ENCODE results near the gene PPA1.

DNA sequence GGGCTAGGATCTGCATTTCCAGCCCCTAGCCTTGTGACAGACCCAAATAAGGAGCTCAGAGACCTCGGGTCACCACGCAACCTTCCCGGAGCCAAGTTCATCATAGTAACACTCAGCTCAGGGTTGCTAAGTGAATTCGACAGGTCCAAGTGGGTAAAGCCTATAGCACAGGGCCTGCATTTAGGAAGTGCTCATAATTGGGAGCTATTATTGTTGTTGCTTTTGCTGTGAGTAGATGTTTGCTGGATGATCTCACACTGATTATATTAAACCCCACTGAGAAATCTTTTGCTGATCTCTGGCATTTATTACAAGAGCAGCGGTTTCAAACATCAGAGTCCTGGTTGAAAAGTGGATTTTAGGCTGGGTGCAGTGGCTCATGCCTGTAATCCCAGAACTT, 42.6 kb downstream of the PPA1 start:
- TF ChIP-seq EZH2 (IDR thresholded peaks at IDR 0.05; ENCODE audit: borderline replicate concordance, insufficient read depth, low read length, poor library complexity, severe bottlenecking) (no peak), MXI1 (conservative IDR thresholded peaks at IDR 0.05; ENCODE audit: poor library complexity, severe bottlenecking) (no peak), POLR2AphosphoS5 (IDR thresholded peaks at IDR 0.05) (no peak), SMC3 (conservative IDR thresholded peaks at IDR 0.05; ENCODE audit: poor library complexity) (no peak), EP300 (conservative IDR thresholded peaks at IDR 0.05; ENCODE audit: poor library complexity, severe bottlenecking) (no peak), TAF1 (IDR thresholded peaks at IDR 0.05; ENCODE audit: low read depth) (no peak), RAD21 (conservative IDR thresholded peaks at IDR 0.05) (no peak)
- TF ChIP-seq, protein P1, sequence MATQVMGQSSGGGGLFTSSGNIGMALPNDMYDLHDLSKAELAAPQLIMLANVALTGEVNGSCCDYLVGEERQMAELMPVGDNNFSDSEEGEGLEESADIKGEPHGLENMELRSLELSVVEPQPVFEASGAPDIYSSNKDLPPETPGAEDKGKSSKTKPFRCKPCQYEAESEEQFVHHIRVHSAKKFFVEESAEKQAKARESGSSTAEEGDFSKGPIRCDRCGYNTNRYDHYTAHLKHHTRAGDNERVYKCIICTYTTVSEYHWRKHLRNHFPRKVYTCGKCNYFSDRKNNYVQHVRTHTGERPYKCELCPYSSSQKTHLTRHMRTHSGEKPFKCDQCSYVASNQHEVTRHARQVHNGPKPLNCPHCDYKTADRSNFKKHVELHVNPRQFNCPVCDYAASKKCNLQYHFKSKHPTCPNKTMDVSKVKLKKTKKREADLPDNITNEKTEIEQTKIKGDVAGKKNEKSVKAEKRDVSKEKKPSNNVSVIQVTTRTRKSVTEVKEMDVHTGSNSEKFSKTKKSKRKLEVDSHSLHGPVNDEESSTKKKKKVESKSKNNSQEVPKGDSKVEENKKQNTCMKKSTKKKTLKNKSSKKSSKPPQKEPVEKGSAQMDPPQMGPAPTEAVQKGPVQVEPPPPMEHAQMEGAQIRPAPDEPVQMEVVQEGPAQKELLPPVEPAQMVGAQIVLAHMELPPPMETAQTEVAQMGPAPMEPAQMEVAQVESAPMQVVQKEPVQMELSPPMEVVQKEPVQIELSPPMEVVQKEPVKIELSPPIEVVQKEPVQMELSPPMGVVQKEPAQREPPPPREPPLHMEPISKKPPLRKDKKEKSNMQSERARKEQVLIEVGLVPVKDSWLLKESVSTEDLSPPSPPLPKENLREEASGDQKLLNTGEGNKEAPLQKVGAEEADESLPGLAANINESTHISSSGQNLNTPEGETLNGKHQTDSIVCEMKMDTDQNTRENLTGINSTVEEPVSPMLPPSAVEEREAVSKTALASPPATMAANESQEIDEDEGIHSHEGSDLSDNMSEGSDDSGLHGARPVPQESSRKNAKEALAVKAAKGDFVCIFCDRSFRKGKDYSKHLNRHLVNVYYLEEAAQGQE (IDR thresholded peaks at IDR 0.05; ENCODE audit: borderline replicate concordance) = no peak
- TF ChIP-seq, protein P2, sequence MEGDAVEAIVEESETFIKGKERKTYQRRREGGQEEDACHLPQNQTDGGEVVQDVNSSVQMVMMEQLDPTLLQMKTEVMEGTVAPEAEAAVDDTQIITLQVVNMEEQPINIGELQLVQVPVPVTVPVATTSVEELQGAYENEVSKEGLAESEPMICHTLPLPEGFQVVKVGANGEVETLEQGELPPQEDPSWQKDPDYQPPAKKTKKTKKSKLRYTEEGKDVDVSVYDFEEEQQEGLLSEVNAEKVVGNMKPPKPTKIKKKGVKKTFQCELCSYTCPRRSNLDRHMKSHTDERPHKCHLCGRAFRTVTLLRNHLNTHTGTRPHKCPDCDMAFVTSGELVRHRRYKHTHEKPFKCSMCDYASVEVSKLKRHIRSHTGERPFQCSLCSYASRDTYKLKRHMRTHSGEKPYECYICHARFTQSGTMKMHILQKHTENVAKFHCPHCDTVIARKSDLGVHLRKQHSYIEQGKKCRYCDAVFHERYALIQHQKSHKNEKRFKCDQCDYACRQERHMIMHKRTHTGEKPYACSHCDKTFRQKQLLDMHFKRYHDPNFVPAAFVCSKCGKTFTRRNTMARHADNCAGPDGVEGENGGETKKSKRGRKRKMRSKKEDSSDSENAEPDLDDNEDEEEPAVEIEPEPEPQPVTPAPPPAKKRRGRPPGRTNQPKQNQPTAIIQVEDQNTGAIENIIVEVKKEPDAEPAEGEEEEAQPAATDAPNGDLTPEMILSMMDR (IDR thresholded peaks at IDR 0.05; ENCODE audit: poor library complexity, severe bottlenecking) = no peak

Measured in neural cell (in vitro differentiated cells).